Astrocyte of the spinal cord (primary cell): ENCODE data around the gene NECAB3.

ENCODE experiments used
- DNase-seq: peaks from one replicate; pipeline ENCODE4 v3.0.0; 2011; ENCODE audit warnings: low read depth, low spot score
- H3K4me3 ChIP-seq: 2 replicates; pipeline ENCODE4 v1.5.1; 2011; ENCODE audit warnings: low read depth, mild to moderate bottlenecking, low read length, moderate library complexity
- CTCF ChIP-seq: IDR thresholded peaks from 2 replicates; pipeline ENCODE4 v1.5.1; 2012; ENCODE audit warnings: low read depth, mild to moderate bottlenecking, low read length, inconsistent platforms
- in situ Hi-C: cut with HindIII; loops from 2 replicates; pipeline ENCODE4 v1.10.0; 2017; ENCODE audit warnings: low sequenced_read_pairs

NECAB3 gene

GRCh38 chr20:33711446-33711738, 37.2 kb upstream of the NECAB3 start:
- TF ChIP-seq CTCF: no peak
- in situ Hi-C loops: no loop called here
- H3K4me3 ChIP-seq: no peak overlapping the region
- no peak for DNase-seq

- no peak for TF ChIP-seq CTCF
Observed at GRCh38 chr20:33710681-33711445, 36.6 kb upstream of the NECAB3 start.

GRCh38 chr20:33709905-33710541, 35.8 kb upstream of the NECAB3 start:
- TF ChIP-seq CTCF: no peak
- H3K4me3 ChIP-seq: no peak overlapping the region
- no peak for DNase-seq
- in situ Hi-C loops: no loop called here

More at GRCh38 chr20:33710681-33711445, 36.6 kb upstream of the NECAB3 start:
- in situ Hi-C loops: no loop called here
- DNase-seq: no peak
- H3K4me3 ChIP-seq: no peak overlapping the region

GRCh38 chr20:33709398-33709797, 35.2 kb upstream of the NECAB3 start:
- no peak overlapping the region for H3K4me3 ChIP-seq
- no peak for DNase-seq
- TF ChIP-seq CTCF: no peak
- in situ Hi-C loops: no loop called here

- DNase-seq: no peak
- in situ Hi-C loops: no loop called here
- no peak for TF ChIP-seq CTCF
- H3K4me3 ChIP-seq: no peak overlapping the region
Observed at GRCh38 chr20:33707668-33708067, 33.4 kb upstream of the NECAB3 start.

GRCh38 chr20:33704197-33704924, 30.1 kb upstream of the NECAB3 start:
- TF ChIP-seq CTCF: no peak
- H3K4me3 ChIP-seq: no peak overlapping the region
- in situ Hi-C loops: no loop called here
- DNase-seq: no peak
